BLaER1 (cell line): ENCODE measurements around the gene GPC6.

ENCODE experiments used
- H3K27ac ChIP-seq: shearing (Covaris generic); formaldehyde crosslinking; 2 replicates; pipeline ENCODE4 v1.8.1; 2022
- H3K27me3 ChIP-seq: shearing (Covaris generic); formaldehyde crosslinking; 2 replicates; pipeline ENCODE4 v1.8.1; 2022
- H3K36me3 ChIP-seq: shearing (Covaris generic); formaldehyde crosslinking; 2 replicates; pipeline ENCODE4 v1.8.1; 2022
- H3K4me1 ChIP-seq: shearing (Covaris generic); formaldehyde crosslinking; 2 replicates; pipeline ENCODE4 v1.8.1; 2022
- H3K4me2 ChIP-seq: shearing (Covaris generic); formaldehyde crosslinking; 2 replicates; pipeline ENCODE4 v1.8.1; 2022
- H3K4me3 ChIP-seq: shearing (Covaris generic); formaldehyde crosslinking; 2 replicates; pipeline ENCODE4 v1.8.1; 2022
- H3K9ac ChIP-seq: shearing (Covaris generic); formaldehyde crosslinking; 2 replicates; pipeline ENCODE4 v1.8.1; 2022
- H3K9me3 ChIP-seq: shearing (Covaris generic); formaldehyde crosslinking; 2 replicates; pipeline ENCODE4 v1.8.1; 2022
- H4K20me1 ChIP-seq: shearing (Covaris generic); formaldehyde crosslinking; 2 replicates; pipeline ENCODE4 v1.8.1; 2022
- Cebpa-rat ChIP-seq: shearing (Covaris generic); IDR thresholded peaks from 2 replicates; pipeline ENCODE4 v1.8.1; 2022

Gene GPC6

DNA sequence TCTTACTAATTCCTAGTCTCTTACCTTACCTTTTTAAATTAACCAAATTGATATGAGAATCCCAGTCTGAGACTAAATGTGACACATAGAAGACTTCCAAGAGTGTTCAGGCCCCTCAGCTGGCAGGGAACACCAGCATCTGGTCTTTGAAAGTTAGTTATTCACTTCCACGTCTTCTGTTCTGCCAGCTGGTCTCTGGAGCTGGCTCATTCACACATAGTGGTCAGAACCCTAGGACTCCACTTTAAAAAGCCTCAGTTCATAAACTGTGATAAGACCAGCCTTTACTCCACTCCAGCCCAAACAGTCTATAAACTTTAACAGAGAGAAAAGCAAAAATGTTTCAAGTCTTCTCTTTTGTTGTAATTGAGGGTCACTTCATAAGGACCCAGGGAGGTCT is 989.9 kb downstream of the GPC6 start:
- Histone ChIP-seq H3K27ac (no peak overlapping the region), H3K4me3 (no peak overlapping the region), H4K20me1 (no peaks in the 10 kb centered on the region), H3K27me3 (no peaks in the 10 kb centered on the region), H3K9ac (no peak overlapping the region), H3K4me2 (no peak overlapping the region), H3K36me3 (no peaks in the 10 kb centered on the region), H3K4me1 (no peaks in the 10 kb centered on the region), H3K9me3 (no peaks in the 10 kb centered on the region)
- no peak for TF ChIP-seq Cebpa-rat

DNA sequence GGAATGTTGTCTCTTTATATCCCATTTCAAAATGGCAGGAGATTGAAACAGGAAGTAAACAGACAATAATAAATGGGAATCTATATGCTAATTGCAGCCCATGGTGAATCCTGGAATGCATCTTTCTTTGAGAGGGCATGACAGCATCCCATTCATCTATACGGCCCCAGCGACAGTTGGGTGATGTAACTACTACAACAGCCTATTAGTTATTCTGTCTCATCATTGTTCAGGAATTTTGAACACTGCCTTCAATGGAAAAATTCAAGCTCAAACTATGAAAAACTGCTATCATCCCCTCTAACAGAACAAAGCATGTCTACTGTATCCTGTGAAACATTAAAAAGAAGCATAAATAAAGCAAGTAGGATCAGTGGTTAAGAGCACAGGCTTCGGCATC is 990.8 kb downstream of the GPC6 start:
- Histone ChIP-seq H3K4me3 (no peak overlapping the region), H3K27me3 (no peaks in the 10 kb centered on the region), H3K36me3 (no peaks in the 10 kb centered on the region), H4K20me1 (no peaks in the 10 kb centered on the region), H3K9me3 (no peaks in the 10 kb centered on the region), H3K4me1 (no peaks in the 10 kb centered on the region), H3K4me2 (no peak overlapping the region), H3K9ac (no peak overlapping the region), H3K27ac (no peak overlapping the region)
- no peak for TF ChIP-seq Cebpa-rat

DNA sequence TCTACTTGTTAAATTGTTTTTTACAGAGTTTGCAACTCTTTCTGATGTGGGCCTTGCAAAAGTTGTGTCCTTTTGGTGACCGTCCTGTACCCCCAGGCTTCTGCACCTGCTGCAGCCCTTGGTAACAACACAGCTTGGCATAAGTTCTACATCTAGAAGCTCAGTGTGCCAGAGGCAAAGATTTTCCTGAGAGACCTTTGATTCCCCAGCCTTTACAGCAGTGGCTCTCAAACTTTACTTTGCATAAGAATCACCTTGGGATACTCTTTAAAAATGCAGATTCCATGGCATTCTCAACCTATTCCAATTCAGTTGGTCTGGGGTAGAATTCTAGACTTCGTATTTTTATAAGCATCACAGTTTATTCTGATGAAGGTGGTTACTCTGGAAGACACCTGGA is 991.9 kb downstream of the GPC6 start:
- no peaks in the 10 kb centered on the region for H3K9me3 ChIP-seq
- no peak overlapping the region for H3K27ac ChIP-seq
- no peak for TF ChIP-seq Cebpa-rat
- H3K4me2 ChIP-seq = no peak overlapping the region
- H3K4me3 ChIP-seq = no peak overlapping the region
- no peak overlapping the region for H3K9ac ChIP-seq
- no peaks in the 10 kb centered on the region for H4K20me1 ChIP-seq
- no peaks in the 10 kb centered on the region for H3K4me1 ChIP-seq
- H3K36me3 ChIP-seq = no peaks in the 10 kb centered on the region
- H3K27me3 ChIP-seq = no peaks in the 10 kb centered on the region

GRCh38 chr13:94218951-94219350 is 992.3 kb downstream of the GPC6 start:
- Histone ChIP-seq H3K9ac (no peak overlapping the region), H3K27ac (no peak overlapping the region), H3K4me3 (no peak overlapping the region), H3K36me3 (no peaks in the 10 kb centered on the region), H3K27me3 (no peaks in the 10 kb centered on the region), H3K4me2 (no peak overlapping the region), H4K20me1 (no peaks in the 10 kb centered on the region), H3K4me1 (no peaks in the 10 kb centered on the region), H3K9me3 (no peaks in the 10 kb centered on the region)
- no peak for TF ChIP-seq Cebpa-rat

DNA sequence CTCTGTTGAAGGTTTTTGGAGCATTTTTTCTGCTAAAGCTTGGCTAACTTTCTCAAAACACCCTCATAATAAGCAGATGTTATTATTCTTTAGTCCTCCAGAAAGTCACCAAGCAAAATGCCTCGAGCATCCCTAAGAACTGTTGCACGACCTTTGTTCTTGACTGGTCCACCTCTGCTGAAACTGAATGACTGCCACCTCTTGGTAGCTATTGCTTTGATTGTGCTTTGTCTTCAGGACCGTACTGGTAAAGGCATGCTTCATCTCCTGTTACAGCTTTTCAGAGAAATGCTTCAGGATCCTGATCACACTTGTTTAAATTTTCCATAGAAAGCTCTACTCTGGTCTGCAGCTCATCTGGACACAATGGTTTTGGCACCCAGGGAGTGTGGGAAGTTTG is 998.1 kb downstream of the GPC6 start:
- H3K4me3 ChIP-seq = no peak overlapping the region
- H3K36me3 ChIP-seq = no peaks in the 10 kb centered on the region
- no peak overlapping the region for H3K4me2 ChIP-seq
- no peak for TF ChIP-seq Cebpa-rat
- no peaks in the 10 kb centered on the region for H4K20me1 ChIP-seq
- no peak overlapping the region for H3K9ac ChIP-seq
- H3K4me1 ChIP-seq = no peaks in the 10 kb centered on the region
- H3K27ac ChIP-seq = no peak overlapping the region
- no peaks in the 10 kb centered on the region for H3K27me3 ChIP-seq
- H3K9me3 ChIP-seq = no peaks in the 10 kb centered on the region

DNA sequence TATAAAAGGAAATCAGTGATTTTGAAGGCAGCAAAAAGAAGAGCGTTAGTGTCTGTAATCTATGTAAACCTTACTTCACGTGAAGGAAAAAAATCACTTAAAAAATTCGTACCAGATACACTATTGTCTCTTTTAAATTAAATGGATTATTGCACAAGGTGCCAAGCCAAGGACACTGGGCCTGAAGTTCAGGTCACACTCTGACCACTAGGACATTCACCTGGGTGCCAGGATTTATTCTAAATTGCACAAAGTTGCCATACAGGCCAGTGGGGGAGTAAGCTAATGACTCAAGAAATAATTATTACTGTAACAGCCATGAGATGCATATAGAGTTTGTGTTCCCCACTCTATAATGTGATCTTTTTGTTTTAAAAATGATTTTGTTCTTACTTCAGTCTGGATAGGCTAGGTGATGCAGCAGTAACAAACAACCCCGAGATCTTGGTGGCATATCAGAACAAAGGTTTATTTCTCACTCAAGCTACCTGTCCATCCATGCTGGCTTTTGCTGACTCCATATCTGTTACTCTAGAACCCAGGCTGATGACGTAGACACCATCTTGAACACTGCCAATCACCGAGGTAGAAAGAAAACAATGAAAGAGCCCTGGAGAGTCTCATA is 1000.8 kb downstream of the GPC6 start:
- peaks cover 6% of the 10 kb centered on the region; the same call in 1 of the 2 replicates for H3K4me1 ChIP-seq
- TF ChIP-seq Cebpa-rat = no peak
- H3K4me3 ChIP-seq = no peak overlapping the region
- H3K27ac ChIP-seq = no peak overlapping the region
- H4K20me1 ChIP-seq = no peaks in the 10 kb centered on the region
- H3K36me3 ChIP-seq = no peaks in the 10 kb centered on the region
- H3K4me2 ChIP-seq = no peak overlapping the region
- no peak overlapping the region for H3K9ac ChIP-seq
- no peaks in the 10 kb centered on the region for H3K9me3 ChIP-seq
- H3K27me3 ChIP-seq = no peaks in the 10 kb centered on the region

GRCh38 chr13:94228763-94229162 is 1002.2 kb downstream of the GPC6 start:
- Histone ChIP-seq H3K27ac (no peak overlapping the region), H3K9me3 (no peaks in the 10 kb centered on the region), H3K4me1 (peaks cover 6% of the 10 kb centered on the region; the same call in 1 of the 2 replicates), H3K4me3 (no peak overlapping the region), H3K4me2 (no peak overlapping the region), H3K36me3 (no peaks in the 10 kb centered on the region), H3K27me3 (no peaks in the 10 kb centered on the region), H4K20me1 (no peaks in the 10 kb centered on the region), H3K9ac (no peak overlapping the region)
- no peak for TF ChIP-seq Cebpa-rat

- peaks cover 18% of the 10 kb centered on the region for H3K4me1 ChIP-seq
- H3K9me3 ChIP-seq = no peaks in the 10 kb centered on the region
- TF ChIP-seq Cebpa-rat = no peak
- H3K4me3 ChIP-seq = no peak overlapping the region
- H3K4me2 ChIP-seq = no peak overlapping the region
- no peak overlapping the region for H3K9ac ChIP-seq
- no peaks in the 10 kb centered on the region for H3K27me3 ChIP-seq
- no peak overlapping the region for H3K27ac ChIP-seq
- H4K20me1 ChIP-seq = no peaks in the 10 kb centered on the region
- H3K36me3 ChIP-seq = no peaks in the 10 kb centered on the region
Observed at GRCh38 chr13:94232161-94232950, 1005.7 kb downstream of the GPC6 start.

DNA sequence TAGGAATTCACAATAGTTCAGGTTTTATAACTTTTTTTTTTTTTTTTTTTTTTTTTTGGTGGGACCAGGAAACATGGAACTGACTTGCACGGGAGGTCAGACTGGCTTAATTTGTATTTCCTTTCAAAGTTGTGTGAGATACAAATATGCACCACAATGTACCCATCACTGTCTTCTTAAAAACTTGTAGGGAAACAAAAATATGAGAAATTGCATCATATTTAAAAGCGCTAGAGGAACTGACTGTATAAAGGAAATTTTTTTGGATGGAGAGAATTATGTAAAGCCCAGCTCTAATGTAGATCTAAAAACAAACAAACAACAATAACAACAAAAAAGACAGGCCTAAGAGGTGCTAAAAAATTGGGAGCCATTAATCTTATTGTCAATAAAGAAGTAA is 1006.3 kb downstream of the GPC6 start:
- Histone ChIP-seq H4K20me1 (no peaks in the 10 kb centered on the region), H3K4me2 (no peak overlapping the region), H3K9ac (no peak overlapping the region), H3K27me3 (no peaks in the 10 kb centered on the region), H3K36me3 (no peaks in the 10 kb centered on the region), H3K27ac (no peak overlapping the region), H3K9me3 (no peaks in the 10 kb centered on the region), H3K4me1 (peaks cover 18% of the 10 kb centered on the region), H3K4me3 (no peak overlapping the region)
- TF ChIP-seq Cebpa-rat = no peak

DNA sequence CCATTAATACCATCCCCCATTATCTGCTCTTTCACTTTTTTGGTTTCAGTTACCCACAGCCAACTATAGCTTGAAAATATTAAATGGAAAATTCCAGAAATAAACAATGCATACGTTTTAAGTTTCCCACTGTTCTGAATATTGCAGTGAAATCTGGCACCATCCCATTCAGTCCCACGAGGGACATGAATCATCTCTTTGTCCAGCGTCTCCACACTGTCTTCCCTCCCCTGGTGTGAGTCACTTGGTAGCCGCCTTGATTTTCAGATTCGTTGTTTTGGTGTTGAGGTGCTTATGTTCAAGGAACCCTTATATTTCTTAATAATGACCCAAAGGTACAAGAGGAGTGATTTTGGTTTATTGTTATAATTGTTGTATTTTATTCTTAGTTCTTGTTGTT is 1006.8 kb downstream of the GPC6 start:
- no peaks in the 10 kb centered on the region for H3K9me3 ChIP-seq
- no peak overlapping the region for H3K27ac ChIP-seq
- H3K36me3 ChIP-seq = no peaks in the 10 kb centered on the region
- H3K4me3 ChIP-seq = no peak overlapping the region
- H4K20me1 ChIP-seq = no peaks in the 10 kb centered on the region
- no peaks in the 10 kb centered on the region for H3K27me3 ChIP-seq
- H3K4me2 ChIP-seq = no peak overlapping the region
- no peak overlapping the region for H3K9ac ChIP-seq
- H3K4me1 ChIP-seq = peaks cover 18% of the 10 kb centered on the region
- TF ChIP-seq Cebpa-rat = no peak
